ENCODE results near the gene IQUB. TPM values are rescaled to one million over a fixed set of nuclear protein-coding genes. Genes with fewer than 3 reads are reported as not detected.

The IQUB gene
- total RNA-seq, 1 donor from 2014 or later = 0.72 TPM

GRCh38 chr7:123460616-123461015, 73.8 kb downstream of the IQUB start:
- peaks cover 3% of the 10 kb centered on the region for H3K9me3 Mint-ChIP-seq
- H3K36me3 Mint-ChIP-seq = no peaks in the 10 kb centered on the region
- TF ChIP-seq, protein P1, sequence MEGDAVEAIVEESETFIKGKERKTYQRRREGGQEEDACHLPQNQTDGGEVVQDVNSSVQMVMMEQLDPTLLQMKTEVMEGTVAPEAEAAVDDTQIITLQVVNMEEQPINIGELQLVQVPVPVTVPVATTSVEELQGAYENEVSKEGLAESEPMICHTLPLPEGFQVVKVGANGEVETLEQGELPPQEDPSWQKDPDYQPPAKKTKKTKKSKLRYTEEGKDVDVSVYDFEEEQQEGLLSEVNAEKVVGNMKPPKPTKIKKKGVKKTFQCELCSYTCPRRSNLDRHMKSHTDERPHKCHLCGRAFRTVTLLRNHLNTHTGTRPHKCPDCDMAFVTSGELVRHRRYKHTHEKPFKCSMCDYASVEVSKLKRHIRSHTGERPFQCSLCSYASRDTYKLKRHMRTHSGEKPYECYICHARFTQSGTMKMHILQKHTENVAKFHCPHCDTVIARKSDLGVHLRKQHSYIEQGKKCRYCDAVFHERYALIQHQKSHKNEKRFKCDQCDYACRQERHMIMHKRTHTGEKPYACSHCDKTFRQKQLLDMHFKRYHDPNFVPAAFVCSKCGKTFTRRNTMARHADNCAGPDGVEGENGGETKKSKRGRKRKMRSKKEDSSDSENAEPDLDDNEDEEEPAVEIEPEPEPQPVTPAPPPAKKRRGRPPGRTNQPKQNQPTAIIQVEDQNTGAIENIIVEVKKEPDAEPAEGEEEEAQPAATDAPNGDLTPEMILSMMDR (IDR thresholded peaks at IDR 0.05; ENCODE audit: unreplicated experiment) = no peak
- no peak overlapping the region for H3K4me3 Mint-ChIP-seq
- H3K27me3 Mint-ChIP-seq (ENCODE audit: low read depth) = no peaks in the 10 kb centered on the region
- H3K4me1 Mint-ChIP-seq = peaks cover 12% of the 10 kb centered on the region
- no peak for DNase-seq (ENCODE audit: low spot score in 2 of 2, unreplicated experiment in 2 of 2)
- H3K27ac Mint-ChIP-seq = no peak overlapping the region

- H3K4me1 Mint-ChIP-seq = peaks cover 13% of the 10 kb centered on the region
- H3K27ac Mint-ChIP-seq = no peak overlapping the region
- H3K27me3 Mint-ChIP-seq (ENCODE audit: low read depth) = no peaks in the 10 kb centered on the region
- DNase-seq (ENCODE audit: low spot score in 2 of 2, unreplicated experiment in 2 of 2) = no peak
- peaks cover 3% of the 10 kb centered on the region for H3K36me3 Mint-ChIP-seq
- H3K4me3 Mint-ChIP-seq = no peak overlapping the region
- TF ChIP-seq, protein P1 (IDR thresholded peaks at IDR 0.05; ENCODE audit: unreplicated experiment) = no peak
- peaks cover 11% of the 10 kb centered on the region for H3K9me3 Mint-ChIP-seq
Observed at GRCh38 chr7:123455965-123456470, 78.4 kb downstream of the IQUB start.

GRCh38 chr7:123440101-123440548, 94.3 kb downstream of the IQUB start:
- H3K4me1 Mint-ChIP-seq = no peaks in the 10 kb centered on the region
- TF ChIP-seq, protein P1 (IDR thresholded peaks at IDR 0.05; ENCODE audit: unreplicated experiment) = no peak
- H3K27ac Mint-ChIP-seq = no peak overlapping the region
- no peaks in the 10 kb centered on the region for H3K36me3 Mint-ChIP-seq
- no peaks in the 10 kb centered on the region for H3K27me3 Mint-ChIP-seq (ENCODE audit: low read depth)
- no peak overlapping the region for H3K4me3 Mint-ChIP-seq
- peaks cover 5% of the 10 kb centered on the region for H3K9me3 Mint-ChIP-seq
- no peak for DNase-seq (ENCODE audit: low spot score in 2 of 2, unreplicated experiment in 2 of 2)

GRCh38 chr7:123439191-123439590, 95.2 kb downstream of the IQUB start:
- Mint-ChIP-seq H3K4me3 (no peak overlapping the region), H3K27me3 (ENCODE audit: low read depth) (no peaks in the 10 kb centered on the region), H3K4me1 (no peaks in the 10 kb centered on the region), H3K36me3 (no peaks in the 10 kb centered on the region), H3K9me3 (no peaks in the 10 kb centered on the region), H3K27ac (no peak overlapping the region)
- no peak for DNase-seq (ENCODE audit: low spot score in 2 of 2, unreplicated experiment in 2 of 2)
- TF ChIP-seq, protein P1 (IDR thresholded peaks at IDR 0.05; ENCODE audit: unreplicated experiment) = no peak

GRCh38 chr7:123437447-123437995, 96.9 kb downstream of the IQUB start:
- Mint-ChIP-seq H3K9me3 (no peaks in the 10 kb centered on the region), H3K4me1 (peaks cover 4% of the 10 kb centered on the region), H3K36me3 (no peaks in the 10 kb centered on the region), H3K4me3 (no peak overlapping the region), H3K27me3 (ENCODE audit: low read depth) (no peaks in the 10 kb centered on the region), H3K27ac (no peak overlapping the region)
- DNase-seq (ENCODE audit: low spot score in 2 of 2, unreplicated experiment in 2 of 2) = no peak
- TF ChIP-seq, protein P1 (IDR thresholded peaks at IDR 0.05; ENCODE audit: unreplicated experiment) = no peak

Measured in mesothelial cell of epicardium (in vitro differentiated cells).